Vagina (tissue), 2 donors: ENCODE data around the gene CRTC3.

Experiments used
- CTCF ChIP-seq, 3 experiments: fragments of 450-650 bp in 2 of 3; fragments of 200-600 bp in 1 of 3; sonication (generic) in 1 of 3; IDR thresholded peaks; one replicate each; pipeline ENCODE4 v1.5.1; 2017 to 2019; ENCODE audit warnings: antibody characterized with exemption in 3 of 3, mild to moderate bottlenecking in 2 of 3, moderate library complexity in 2 of 3
- POLR2A ChIP-seq, 2 donors: fragments of 450-650 bp; IDR thresholded peaks; one replicate each; pipeline ENCODE4 v1.6.1; 2017; ENCODE audit warnings: antibody characterized with exemption in 2 of 2, mild to moderate bottlenecking in 2 of 2, moderate library complexity in 2 of 2

GRCh38 chr15:90497376-90497775 is 32.3 kb upstream of the CRTC3 start:
- TF ChIP-seq CTCF (IDR thresholded peaks at IDR 0.05) (no peak), POLR2A (IDR thresholded peaks at IDR 0.05) (no peak)
